Measurements from ENCODE around the gene CPAMD8.
A peak's percentile ranks its signal among the peaks of the same experiment; 100 is the strongest.

Gene CPAMD8

DNA sequence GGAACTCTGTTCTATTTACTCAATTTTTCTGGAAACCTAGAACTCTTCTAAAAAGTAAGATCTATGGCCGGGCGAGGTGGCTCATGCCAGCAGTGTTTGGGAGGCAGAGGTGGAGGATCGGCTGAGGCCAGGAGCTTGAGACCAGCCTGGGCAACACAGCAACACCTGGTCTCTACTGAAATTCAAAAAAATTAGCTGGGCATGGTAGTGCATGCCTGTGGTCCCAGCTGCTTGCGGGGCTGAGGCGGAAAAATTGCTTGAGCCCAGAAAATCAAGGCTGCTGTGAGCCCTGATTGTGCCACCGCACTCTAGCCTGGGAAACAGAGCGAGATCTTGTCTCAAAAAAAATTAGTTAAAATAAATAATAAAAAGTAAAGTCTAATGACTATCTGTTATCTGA, 109.2 kb downstream of the CPAMD8 start:
- DNase-seq (ENCODE audit: low spot score), result no peak

- no peak for DNase-seq (ENCODE audit: low spot score)
Observed at GRCh38 chr19:16915734-16916133, 110.9 kb downstream of the CPAMD8 start.

- DNase-seq (ENCODE audit: low spot score), result no peak
Observed at GRCh38 chr19:16915135-16915534, 111.5 kb downstream of the CPAMD8 start.

DNA sequence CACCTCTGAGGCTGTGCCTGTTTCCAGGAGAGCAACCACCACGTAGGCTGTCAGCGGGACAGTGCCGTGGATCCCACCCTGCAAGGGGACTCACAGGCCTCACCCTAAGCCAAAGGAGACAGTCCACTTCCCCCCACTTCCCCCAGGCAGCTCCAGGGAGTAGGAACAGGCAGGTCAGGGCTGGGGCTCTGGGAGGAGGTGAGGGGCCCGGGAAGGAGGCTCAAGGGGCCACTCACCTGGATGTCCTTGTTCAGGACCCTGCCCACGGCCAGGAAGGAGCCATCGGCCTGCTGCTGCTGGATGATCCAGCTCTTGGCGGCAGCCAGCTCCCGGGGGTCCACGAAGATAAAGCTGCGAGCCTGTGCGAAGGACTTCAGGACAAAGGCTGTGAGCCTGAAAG, 112.2 kb downstream of the CPAMD8 start:
- DNase-seq (ENCODE audit: low spot score), result no peak

DNA sequence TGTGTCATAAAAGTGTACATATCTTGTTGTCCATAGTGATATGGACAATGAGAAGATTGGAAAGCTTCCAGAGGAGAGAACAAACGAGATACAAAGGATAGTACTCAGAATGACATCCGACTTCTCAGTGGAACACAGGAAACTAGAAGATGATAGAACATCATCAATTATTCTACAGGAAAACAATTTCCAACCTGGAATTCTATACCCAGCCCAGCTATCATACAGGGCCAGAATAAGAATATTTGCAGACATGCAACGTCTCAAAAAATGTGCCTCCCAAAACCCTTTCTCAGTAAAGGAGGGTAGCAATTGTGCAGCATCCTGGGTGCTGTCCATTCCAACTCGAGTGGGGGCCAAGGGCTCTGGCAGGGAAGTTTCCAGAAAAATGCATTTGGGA, 113.8 kb downstream of the CPAMD8 start:
- no peak for DNase-seq (ENCODE audit: low spot score)

DNA sequence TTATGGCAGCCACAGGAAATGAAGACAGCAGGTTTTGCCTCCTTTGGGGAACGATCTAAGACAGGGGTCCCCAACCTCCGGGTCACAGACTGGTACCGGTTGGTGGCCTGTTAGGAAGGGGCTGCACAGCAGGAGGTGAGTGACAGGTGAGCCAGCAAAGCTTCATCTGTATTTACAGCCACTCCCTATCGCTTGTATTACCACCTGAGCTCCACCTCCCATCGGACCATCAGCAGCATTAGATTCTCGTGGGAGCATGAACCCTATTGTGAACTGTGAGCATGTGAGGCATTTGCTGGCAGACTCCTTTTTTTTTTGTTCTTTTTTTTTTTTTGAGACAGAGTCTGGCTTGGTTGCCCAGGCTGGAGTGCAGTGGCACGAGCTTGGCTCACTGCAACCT, 115.6 kb downstream of the CPAMD8 start:
- no peak for DNase-seq (ENCODE audit: low spot score)

GRCh38 chr19:16908759-16909158, 117.9 kb downstream of the CPAMD8 start:
- no peak for DNase-seq (ENCODE audit: low spot score)

DNA sequence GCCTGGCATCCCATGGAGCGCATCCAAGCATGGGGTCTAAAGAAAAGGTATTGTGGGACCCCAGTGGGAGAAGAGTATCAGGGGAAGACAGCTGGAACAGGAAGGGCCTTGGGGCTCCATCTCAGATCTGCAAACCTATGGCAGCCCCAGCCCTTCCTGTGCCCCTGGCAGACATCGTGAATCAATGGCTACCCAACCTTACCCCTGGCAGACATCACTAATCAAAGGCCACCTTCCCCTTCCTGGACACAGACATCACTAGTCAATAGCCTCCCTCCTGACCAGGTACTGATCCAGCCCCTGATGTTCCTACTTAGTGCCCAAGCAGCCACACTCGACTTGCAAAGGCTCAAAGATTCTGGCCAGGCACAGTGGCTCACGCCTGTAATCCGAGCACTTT, 122.0 kb downstream of the CPAMD8 start:
- no peak for DNase-seq (ENCODE audit: low spot score)

DNA sequence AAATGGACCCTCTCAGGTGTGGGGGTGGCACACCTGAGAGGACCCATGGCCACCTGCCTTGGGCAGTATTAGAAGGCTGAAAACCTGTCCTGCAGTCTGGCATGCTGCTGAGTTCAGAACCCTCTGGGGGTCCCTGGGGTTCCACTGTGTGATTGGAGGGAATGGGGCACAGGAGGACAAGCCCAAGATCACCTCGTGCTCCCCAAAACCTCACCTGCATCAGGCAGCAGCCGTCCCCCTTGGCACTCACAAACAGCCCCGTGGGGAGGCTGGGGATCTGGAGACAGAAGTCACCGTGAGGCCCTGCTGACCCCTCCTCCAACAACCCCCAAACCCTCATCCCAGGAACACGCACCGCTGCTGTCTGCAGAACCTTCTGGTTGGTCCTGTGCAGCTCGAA, 123.3 kb downstream of the CPAMD8 start:
- no peak for DNase-seq (ENCODE audit: low spot score)

- DNase-seq (ENCODE audit: low spot score), result no peak
Observed at GRCh38 chr19:16902545-16902944, 124.1 kb downstream of the CPAMD8 start.

DNA sequence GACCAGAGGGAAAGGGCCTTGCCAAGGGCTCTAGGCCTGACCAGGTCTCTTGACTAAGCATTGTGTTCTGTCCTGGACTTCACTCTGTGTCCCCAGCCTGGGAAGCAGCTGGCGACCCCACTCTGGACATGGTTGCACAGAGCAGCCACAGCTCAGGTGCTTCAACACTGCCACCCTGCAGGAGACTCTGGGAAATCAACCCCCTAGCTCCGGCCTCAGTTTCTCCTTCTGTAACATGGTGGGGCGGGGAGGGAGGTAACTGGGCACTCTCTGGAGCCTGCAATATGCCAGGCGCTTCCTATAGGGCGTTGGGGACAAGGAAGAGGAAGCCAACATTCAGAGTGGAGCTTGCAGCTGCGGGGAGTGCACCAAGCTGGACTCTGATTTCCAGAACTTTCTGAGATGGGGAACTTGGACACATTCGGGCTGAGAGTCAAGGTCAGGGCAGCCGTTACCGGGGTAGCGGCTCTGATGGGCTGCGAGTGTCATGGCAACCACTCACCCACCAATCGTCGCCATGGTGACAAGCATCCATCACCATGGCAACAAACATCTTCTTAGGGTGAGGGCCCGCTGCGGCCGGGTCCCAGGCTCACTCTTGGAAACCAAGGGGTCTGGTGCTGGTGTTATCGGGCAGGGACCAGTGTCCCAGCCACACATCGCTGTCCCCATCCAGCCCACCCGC, 125.0 kb downstream of the CPAMD8 start:
- DNase-seq (ENCODE audit: low spot score), result no peak

DNA sequence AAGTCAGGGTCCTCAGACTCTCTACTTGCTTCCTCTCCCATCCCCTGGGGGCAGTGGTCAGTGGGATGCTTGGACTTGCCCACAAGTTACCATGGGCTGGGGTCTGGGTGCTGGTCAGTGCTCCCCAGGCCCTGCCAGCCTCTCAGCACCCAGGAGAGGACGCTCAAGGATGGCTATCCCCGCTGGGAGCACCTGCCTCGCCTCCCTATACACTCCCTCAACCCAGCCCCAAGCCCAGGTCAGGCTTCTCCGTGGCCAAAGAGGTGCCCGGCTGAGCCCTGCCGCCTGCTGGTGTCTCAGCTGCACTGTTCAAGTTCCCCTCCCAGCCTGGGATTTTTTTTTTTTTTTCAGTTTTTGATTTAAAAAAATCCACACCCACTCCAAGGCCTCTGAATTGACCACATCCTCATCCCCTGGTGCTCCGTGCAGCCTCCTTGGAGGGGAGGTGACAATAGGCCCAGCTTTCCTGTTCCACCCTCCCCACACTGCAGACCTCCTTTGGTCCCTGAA, 127.0 kb downstream of the CPAMD8 start:
- no peak for DNase-seq (ENCODE audit: low spot score)

DNA sequence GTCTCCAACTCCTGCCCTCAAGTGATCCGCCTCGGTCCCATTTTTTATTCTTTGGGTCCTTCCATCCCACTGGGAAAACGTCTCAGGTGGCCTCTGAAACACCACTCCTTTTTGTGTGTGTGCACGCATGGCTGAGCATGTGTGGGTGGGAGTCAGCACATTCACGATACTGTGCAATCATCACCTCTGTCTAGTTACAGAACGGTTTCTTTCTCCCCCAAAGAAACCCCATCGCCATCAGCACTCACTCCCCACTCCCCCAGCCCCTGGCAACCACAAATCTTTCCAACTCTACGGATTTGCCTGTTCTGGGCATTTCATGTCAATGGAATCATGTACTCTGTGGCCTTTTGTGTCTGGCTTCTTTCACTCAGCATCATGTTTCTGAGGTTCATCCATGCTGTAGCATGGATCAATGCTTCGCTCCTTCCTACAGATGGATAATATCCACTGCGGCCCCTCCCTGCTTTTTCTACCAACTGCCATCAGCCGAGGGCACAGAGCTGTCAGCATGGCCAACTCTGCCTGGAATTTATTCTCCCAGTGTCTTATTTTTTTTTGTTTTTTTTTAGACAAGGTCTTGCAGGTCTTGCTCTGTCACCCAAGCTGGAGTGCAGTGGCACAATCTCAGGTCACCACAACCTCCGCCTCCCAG, 128.1 kb downstream of the CPAMD8 start:
- no peak for DNase-seq (ENCODE audit: low spot score)

DNA sequence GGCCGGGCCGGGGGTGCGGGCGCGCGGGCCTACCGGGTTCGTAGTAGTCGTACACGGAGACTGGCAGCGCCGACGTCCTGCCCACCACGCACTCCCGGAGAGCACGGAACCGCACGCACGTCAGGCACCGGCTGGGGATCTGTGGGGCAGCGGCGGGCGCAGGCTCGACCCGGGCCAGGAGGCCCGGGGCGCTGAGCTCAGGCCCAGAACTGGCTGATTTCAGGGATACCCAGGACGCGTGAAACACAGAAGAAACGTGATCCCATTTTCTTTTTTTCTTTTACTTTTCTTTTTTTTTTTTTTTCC, 128.8 kb downstream of the CPAMD8 start:
- no peak for DNase-seq (ENCODE audit: low spot score)

DNA sequence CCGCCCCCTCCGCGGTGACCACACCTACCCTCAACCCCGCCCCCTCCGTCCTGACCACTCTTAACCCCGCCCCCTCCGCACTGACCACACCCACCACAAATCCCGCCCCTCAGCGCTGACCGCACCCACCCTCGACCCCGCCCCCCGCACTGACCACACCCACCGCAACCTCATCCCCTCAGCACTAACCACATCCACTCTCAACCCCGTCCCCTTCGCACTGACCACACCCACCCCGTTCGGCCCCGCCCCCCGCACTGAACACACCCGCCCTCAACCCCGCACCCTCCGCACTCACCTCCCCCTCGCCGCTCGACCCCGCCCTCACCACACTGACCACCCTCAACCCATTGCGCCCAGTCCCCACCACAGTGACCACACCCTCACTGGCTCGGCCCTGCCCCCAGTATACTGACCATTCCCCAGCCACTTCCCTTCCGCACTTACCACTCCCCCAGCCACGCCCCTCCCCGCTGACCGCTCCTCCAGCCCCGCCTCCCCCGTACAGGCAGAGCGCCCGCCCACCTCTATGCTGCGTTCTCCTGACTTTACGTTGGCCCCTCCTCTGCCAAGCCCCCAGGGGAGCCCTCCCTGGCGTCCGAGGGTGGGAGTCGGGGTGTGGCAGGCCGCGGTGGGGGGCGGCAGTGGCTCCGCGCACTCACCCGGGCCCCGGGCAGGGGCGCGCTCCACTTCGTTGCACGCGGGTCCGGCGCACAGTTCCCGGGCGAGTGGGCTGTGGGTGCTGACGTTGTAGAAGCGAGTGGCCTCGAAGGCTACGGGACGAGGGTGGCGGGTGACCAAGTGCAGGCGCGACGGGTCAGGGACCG, 129.4 kb downstream of the CPAMD8 start:
- peak; percentile 92 for DNase-seq (ENCODE audit: low spot score)

DNA sequence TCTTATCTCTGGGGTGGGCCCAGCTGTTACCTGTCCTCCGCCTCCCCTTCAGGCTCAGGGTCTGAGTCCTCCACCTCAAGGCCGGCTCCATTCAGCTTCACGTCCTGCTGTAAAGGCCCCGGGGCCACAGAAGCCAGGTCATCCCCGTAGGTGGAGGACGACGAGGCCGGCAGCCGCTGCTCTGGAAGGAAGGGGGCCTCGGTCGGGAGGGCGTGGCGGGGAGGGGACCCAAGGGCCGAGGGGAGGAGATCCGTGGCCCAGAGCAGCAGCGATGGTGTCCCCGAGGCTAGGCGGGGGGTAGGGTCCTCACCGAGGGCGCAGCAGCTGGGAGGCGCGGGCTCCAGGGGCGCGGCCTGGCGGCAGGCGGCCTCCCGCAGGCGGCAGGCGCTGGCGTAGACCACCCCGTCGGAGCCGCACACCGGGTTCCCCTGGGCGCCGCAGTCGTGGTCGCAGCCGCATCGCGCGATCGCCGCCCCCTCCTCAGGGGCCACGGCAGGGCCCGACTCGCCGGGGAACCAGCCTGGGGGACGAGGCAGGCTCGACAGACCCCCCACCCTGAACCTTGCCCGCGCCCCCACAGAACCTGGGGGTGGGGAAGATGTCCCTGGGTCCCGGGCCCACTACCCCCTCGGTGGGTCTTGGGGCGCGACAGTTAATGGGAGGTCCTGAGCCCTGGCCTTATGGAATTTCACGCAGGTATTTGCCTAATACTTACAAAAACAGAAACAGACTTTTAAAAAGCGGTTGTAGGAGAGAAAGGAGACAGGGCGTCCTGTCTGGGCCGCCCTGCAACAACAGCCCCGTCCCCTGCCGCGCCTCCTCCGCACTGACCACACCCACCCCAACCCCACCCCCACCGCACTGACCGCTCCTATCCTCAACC, 130.2 kb downstream of the CPAMD8 start:
- no peak for DNase-seq (ENCODE audit: low spot score)

DNA sequence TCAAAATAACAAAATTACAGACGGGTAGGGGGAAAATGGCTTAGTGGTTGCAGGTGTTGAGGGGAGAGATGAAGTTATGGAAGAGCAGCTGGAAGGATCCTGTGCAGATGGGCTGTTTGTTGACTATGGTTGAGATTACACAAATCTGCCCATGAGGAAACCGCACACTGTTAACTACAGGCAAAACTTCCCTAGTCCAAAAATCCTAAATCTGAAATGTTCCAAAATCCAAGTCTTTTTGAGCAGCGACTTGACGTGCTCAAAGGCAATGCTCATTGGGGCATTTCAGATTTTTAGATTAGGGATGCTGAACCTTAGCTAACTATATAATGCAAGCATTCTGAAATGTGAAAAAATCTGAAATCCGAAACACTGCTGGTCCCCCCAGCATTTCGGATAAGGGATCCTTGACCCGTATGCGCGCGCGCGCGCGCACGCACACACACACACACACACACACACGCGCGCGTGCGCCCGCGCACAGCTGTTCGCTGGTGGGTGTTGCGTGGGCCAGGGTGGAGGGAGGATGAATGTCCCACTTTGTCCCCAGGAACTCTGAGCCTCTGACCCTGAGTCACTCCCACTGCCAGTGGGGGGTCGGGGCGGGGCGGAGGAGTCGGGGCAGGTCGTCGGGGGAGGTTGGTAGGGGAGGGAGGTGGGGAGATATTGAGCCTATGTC, 131.0 kb downstream of the CPAMD8 start:
- no peak for DNase-seq (ENCODE audit: low spot score)

DNA sequence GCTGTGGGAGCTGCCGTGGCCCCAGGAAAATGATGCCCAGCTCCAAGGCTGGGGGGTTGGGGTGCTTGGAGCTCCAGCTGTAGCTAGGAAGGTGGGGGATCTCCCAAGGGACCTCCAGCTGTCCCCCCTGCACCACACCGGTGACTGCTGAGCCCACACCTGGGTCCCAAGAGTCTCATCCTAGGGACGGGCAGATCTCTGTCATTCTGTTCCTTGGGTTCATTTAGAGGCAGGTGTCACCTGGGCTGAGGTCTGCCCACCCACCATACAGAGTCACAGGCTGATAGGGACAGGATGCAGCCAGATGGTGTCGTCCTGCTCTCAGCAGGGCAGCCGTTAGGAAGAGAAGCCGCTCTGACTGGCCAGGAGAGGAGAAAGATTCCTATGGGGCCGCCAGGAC, 132.5 kb downstream of the CPAMD8 start:
- DNase-seq (ENCODE audit: low spot score), result no peak

DNA sequence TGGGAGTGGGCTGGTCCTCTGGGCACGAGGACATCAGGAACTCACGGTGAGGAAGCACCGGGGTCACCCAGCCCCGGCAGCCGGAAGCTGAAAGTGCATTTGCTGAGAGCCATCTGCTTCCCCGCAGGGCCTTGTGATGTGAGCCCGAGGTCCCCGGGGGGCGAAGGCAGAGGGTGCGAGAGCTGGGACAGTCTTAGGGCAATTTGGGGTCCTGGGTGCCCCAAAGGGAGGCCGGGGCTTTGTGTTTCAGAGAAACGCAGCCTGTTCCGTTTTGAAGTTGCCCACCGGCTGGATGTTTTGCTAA, 133.0 kb downstream of the CPAMD8 start:
- no peak for DNase-seq (ENCODE audit: low spot score)

DNA sequence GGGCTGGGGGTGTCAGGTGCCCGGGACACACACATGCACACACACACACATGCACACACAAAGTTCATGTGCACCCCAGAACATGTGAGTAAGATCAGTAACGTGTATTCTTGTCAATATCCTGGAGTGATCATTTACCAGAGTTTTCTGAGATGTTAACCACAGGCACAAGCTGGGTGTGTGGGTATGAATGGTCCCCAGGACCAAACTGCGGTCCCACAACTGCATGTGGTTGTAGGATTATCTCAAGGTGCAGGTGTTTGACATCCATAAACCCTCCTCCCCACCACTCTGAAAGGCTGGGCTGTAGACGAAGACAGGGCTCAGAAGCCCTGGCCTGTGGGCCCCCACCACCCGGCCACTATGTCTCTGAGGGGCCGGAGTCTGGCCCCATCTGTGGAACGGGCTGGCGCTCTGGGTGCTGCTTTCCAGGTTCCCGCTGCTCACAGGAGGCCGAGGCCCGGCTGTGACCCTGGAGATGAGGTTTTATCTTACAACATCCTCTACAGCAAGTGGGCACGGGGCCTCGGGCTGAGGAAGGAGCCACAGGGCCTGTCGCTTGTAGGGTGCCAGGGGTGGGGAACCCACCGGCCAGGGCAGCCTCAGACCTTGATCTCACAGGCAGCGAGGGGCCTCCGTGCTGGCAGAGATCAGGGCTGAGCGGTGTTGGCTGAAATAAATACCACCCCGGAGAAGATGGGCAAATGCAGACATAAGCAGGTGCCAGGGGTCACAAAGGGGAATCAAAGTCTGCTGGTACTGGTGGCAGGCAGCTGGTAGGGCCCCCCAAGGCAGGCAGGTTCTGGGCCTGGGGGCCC, 133.5 kb downstream of the CPAMD8 start:
- DNase-seq (ENCODE audit: low spot score), result no peak

DNA sequence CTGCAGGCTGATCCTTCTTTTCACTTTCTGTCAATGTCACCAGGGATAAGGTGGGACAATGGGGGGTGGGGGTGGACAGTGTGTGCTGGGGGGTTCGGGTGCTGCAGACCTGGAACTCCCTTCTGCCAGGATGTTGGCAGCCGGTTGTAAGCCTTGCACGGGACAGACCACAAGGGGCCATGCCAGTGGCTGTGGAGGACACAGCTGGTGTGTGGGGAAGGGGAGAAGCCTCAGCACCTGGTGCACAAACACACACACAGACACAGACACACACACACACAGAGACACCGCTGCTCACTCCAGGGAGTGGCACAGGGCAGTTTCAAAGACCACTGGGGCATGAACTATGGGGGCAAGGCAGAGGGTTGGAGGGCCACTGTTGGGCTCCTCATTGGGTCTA, 134.2 kb downstream of the CPAMD8 start:
- DNase-seq (ENCODE audit: low spot score), result no peak
